HG02571 (cell line): ENCODE data around the gene ZNF593.

Experiments used
- ATAC-seq: cut with Tn5 transposase; IDR thresholded peaks from one replicate; pipeline ENCODE4 v1.9.1; 2021; ENCODE audit warnings: mild to moderate bottlenecking, moderate library complexity; ENCODE audit not compliant: unreplicated experiment

Gene ZNF593

DNA sequence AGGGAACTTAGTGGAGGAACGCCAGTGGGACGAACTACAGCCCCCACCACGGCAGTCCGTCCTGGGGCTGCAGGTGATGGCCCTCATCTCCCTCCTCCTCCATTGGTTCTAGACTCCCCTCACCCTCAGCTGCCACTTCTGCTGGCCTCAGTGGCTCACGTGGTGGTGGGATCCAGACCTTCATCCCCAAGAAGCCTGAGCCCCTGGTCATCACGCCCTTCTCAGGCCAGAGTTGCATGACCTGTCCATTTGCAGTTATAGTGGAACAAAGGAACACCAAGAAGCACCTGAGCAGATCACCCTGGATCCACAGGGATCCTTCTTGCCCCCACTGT is 23.8 kb upstream of the ZNF593 start:
- no peak for ATAC-seq

DNA sequence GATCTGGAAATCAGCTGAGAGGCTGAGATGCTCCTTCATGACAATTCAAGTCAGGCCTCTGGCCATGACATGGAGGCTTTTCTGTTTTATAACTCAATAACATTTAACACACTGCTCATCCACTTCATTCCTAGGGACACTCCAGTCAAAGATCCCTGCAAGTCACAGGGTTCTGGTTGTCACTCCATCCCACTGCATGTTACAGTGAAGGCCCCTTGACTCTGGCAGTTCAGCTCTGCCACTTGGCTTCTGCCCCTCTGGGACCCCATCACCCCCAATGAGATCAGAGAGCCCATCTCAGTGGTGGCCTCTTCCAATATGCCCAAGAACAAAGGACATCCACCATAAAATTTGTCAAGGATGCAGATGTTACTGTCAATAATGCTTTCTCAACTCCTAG is 20.8 kb upstream of the ZNF593 start:
- no peak for ATAC-seq

DNA sequence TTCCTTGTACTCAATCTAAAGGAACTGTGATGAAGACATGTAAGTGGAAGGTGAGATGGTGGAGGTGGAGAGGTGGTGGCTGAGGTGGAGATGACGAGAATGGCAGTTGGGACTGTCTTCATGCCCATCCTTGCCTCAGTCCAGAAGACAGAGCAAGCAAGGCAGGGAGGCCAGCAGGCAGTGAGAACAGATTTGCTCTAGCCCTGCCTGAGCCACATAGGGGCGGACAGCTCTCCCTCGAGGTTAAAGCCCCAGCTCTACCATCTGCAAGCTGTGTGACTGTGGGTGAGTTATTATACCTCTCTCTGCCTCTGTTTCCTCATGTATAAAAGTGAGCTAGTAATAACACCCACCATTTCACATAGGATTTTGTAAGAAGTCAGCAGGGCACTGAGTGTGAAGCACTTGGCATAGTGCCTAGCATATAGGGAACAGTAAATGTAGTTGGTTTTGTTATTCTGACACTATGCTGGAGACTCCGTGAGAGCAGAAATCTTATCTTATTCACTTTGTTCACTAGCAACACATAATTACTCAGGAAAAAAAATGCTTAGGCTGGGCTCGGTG is 15.7 kb upstream of the ZNF593 start:
- ATAC-seq = no peak

DNA sequence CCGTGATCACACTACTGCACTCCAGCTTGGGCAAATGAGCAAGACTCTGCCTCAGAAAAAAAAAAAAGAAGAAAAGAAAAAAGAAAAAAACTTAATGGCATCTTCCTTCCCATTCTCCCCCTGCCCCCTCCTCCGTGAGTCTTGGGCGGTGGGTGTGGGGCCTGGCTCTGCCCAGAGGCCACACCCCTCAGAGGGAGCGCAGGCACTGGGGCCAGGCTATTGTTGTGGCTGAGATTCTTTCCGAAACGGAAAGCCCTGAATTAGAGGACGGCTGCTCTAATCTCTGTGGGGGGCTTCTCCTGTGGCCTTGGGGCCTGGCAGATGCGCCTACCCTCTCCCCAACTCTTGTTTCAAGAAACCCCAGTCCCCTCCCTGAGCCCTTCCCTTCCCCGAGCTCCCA is 15.0 kb upstream of the ZNF593 start:
- ATAC-seq = no peak

DNA sequence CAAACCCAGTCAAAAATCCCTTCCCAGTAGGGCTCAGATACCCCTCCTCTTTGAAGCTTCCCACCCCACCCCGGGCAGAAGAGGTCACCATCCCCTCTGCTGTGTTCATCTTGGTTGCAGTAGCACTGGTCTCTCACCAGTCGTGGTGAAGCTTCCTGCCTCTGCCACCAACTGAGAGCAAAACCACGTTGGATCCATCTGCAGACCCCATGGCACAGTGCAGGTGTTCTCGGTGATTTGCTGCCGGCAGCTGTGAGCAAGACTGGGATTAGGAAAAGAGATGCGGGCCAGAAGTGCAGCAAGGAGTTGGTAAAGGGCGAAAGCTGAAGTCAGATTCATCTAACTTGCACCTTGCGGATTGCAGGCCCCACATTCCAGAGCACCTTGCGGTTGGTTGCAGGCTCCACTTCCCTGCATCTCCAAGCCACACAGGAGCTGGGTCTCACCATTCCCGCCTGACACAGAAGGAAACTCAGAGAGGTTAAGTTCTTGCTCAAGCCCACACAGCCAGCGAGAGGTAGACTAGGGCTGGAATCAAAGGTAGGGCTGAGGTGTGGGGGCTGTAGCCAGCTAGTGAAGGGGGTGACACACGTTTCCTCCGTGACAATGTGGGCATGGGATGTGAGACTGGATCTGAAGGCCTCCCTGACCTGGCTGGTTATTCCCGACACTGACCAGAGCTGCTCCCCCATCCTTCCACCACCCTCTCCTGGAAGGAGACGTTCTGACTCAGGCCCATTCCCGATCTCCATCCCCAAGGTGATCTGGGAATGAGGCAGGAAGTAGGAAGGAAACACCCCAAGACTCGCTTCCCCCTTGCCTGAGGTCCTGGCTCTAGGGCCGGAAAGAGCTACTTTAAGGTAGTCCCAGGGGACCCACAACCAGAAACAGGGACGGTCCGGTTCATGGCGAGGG is 14.1 kb upstream of the ZNF593 start:
- no peak for ATAC-seq

DNA sequence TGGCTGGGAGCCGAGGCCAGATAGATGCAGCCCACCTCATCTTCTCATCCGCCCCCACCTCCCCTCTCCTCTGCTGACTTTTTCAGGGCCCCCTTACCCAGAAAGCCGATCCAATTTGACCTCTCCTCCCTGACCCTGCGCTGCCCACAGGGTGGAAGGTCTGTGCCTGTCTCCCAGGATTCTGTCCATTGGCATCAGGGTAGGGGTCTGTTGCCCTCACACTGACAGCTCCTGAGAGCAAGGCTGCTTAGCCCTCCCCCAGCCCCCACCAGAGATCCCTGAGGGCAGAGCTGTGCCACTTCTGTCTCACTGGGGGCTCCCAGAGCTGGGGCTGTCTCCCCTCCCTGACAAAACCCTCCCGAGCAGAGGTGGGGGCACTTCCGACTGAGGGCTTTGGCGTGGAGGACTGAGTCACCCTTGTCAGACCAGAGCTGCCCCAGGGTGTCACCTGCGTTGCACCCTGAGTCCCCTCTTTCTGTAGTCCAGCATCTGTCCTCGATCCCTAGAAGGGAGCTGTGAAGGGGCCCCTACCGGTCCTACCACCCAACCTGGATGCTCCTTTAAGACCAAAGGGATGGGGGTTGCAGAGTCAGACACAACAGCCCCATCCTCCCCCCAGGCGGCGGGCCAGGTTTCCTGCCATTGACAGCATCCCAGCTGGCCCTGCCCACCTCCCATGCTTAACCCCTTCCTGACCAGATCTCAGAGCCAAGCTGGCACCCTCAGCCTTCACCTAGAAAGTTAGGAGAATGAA is 13.2 kb upstream of the ZNF593 start:
- no peak for ATAC-seq

DNA sequence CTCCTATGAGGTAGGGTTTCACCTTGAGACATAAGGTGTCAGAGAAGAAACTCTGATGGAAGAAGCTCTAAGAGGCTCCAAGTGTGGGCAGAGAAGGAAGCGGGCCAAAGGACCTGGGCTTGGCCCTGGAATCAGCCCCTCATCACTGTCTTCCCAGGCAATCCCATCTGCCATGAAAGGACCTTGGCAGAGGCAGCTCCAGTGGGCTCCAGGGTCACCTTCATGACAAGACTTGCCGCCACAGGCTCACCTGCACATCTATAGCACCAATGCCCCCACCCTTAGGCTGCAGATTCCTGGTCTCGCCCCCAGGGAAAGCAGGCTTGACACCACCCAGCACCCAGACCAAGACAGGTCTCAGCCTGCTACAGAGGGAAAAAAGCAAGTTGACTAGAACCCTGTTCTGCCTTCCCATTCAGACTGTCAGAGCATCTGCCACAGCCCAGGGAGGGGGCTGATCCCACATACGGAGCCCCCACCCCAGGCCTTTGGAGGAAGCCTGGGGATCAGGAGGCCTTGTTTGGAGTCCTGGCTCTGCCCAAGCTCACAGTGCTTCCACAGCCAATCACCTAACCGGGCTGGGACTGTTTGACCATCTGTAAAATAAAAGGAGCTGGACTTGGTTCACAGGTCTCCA is 11.3 kb upstream of the ZNF593 start:
- ATAC-seq = no peak

DNA sequence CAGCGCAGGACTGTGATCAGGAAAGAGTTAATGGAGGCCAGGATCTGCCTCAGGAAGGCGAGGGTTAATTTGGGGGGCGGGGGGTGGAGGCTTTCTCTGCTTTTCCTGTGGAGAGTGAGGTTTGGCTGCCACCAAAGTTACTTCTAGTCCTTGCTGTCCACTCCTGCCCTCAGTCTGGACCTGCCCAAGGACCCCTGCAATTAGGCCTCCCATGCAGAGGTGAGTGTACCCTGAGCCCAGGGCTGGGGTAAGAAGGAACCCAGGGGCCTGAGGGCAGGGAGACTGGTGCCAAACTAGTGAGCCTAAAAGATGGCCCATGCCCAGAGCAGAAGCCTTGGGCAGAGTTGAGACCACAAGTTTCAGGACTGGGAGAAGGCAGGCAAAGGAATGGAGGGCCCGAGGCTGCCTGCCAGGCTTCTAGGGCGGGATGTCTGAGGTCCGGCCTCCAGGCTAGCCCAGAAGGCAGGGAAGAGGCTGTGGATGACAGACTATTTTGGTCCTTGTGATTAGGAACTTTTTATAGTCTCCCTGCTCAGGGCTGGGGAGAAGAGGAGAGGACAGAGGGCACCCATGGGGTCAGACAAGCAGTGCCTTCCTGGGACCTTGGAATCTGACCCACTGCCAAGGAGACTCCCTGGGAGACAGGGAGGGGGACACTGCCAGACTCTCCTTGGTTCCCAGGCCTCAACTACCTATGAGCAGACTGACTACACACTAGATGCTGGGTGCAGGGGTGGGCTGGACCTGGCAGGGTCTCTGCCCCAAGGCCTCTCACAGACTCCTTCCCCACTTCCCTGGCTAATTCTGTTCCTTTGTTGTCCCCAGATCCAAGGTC is 10.6 kb upstream of the ZNF593 start, which contains the start of gene FAM110D:
FAM110D (plus strand) TSS at position 172 of the 835 bp plus-strand sequence. CDS start 2,213 bp downstream, outside the sequence.
- ATAC-seq = no peak

DNA sequence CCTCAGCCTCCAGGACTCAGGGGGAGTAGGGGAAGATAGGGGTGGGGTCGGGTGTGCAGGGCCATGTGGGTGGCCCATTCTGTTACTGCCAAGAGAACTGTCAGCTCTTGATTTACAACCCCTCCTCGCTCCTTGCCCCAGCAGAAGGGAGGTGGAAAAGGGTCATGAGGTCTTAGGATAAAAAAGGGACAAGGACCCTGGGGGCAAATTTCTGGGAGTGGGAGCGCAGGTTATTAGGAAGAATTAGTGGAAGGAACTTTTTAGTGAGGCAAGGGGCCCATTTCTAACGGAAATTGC is 10.0 kb upstream of the ZNF593 start:
- no peak for ATAC-seq

DNA sequence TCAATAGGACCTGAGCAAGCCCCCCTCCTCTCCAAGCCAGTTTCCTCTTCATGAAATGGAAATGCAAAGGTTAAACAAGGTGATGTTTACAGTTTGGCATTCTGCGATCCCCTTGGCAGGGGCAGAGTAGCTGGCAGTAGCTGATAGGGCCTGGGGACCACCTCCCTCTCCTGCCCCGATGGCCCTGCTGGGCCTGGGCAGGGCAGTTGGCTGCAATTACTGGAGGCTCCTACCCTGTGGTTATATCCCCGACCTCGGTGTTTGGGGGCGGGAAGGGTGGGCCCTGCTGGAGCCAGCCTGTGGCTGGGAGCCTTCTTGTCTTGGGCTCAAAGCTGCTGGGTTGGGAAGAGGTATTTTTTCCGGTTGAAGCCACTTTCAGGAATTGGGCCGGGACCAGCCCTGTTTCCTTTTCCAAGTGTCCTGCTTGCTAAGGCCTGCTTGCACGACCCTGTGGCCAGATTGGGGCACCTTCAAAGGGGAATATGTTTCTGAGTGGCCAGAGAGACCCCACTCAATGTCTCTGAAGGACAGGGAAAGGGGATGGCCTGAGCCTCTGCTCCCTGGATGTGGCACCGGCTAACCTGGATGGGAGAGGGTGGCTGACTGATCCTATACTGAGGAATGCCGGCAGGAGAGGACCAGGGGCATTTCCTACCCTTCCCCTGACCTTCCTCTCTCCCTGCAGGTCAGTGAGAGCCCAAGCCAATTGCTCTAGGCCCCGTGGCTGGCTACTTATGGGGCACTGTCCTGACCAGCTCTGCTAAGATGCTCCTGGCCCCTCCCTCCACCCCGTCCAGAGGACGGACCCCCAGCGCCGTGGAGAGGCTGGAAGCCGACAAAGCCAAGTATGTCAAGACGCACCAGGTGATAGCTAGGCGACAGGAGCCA is 8.9 kb upstream of the ZNF593 start:
- ATAC-seq = no peak

DNA sequence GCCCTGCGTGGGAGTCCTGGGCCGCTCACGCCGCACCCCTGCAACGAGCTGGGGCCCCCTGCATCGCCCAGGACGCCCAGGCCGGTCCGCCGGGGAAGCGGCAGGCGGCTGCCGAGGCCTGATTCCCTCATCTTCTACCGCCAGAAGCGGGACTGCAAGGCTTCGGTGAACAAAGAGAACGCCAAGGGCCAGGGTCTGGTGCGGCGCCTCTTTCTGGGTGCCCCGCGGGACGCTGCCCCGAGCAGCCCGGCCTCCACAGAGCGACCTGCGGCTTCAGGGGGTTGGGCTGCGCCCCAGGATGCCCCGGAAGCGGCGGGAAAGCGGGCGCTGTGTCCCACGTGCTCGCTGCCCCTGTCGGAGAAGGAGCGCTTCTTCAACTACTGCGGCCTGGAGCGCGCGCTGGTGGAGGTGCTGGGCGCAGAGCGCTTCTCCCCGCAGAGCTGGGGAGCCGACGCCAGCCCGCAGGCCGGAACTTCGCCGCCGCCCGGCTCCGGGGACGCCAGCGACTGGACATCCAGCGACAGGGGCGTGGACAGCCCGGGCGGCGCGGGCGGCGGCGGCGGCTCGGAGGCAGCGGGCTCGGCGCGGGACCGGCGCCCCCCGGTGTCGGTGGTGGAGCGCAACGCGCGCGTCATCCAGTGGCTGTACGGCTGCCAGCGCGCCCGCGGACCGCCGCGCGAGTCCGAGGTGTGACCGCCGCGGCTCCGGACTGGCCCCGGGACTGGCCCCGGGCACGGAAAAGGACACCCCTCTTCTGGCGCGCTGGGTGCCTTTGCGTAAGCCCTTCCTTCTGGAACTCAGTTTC is 8.1 kb upstream of the ZNF593 start:
- no peak for ATAC-seq

DNA sequence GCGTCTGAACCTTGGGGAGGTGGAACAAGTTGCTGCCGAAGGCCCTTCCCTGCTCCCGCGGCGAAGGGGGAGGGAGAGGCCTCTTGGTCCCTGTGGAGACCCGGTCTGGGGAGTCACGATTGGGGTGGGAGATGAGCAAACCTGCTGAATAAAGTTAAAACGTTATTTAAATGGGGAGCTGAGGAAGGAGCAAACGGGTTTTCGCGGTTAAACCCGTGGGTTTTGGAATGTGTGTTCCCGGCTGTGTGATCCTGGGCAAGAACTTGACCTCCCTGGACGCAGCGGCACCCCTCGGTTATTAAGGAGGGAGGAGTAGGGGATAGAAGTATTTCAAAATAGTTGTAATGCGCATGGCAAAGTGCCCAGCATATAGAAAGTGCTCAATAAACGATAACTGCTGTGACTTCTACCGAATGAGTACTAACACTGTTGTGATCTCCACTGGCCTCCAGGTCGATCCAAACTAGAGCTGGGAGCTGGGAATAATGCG is 7.4 kb upstream of the ZNF593 start:
- ATAC-seq = no peak

DNA sequence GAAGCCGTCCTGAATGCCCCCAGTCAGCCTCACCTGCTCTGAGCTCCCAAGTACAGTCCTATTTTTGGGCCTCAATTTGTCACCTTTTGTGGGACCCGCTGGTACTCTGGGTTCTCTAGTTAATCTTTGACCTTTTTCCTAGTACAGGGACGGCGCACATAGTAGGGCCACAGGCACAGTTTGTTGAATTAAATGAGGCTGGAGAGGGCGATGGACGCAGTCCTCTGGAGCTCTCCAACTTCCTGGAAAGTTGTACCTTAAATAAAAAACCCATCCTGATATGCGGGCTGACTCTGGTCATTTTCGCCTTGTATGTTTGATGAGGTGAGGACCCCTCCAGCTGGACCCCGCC is 6.0 kb upstream of the ZNF593 start:
- ATAC-seq = no peak

DNA sequence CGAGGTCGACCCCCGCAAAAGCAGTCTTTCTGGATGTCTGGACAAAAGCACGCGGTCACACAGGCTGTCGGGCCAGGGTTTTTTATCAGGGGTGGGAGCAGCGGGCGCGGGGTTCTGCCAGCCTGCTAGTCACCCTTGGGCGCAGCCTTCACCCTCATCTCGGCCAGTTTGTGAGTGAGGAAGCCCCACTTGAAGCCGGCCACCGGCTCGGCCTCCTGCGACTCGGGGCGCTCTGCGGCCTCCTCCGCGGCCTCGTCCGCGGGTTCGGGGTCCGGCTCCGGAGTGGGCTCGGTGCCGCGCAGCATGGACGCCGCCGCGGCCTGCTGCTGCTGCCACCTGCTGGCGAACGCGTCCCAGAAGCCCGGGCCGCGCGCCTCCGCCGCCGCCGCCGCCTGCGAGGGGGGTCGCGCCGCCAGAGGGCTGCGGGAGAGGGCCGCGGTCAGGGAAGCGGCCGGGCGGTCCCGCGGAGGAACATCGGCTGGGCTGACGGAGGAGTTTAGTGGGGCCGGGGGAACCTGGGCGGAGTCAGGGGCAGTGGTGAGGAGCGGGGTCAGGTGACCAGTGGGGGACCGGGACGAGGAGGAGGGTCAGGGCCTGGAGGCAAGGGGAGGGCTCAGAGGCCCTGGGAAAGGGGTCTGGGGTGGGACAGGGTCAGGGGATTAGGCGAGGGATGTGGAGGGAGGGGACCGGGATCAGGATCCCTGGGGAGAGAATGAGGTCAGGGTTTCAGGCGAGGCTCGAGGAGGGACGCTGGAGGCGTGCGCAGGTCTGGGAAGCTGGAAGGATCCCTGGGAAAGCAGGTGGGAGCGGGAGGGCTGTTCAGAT is 5.5 kb upstream of the ZNF593 start:
- ATAC-seq = no peak

DNA sequence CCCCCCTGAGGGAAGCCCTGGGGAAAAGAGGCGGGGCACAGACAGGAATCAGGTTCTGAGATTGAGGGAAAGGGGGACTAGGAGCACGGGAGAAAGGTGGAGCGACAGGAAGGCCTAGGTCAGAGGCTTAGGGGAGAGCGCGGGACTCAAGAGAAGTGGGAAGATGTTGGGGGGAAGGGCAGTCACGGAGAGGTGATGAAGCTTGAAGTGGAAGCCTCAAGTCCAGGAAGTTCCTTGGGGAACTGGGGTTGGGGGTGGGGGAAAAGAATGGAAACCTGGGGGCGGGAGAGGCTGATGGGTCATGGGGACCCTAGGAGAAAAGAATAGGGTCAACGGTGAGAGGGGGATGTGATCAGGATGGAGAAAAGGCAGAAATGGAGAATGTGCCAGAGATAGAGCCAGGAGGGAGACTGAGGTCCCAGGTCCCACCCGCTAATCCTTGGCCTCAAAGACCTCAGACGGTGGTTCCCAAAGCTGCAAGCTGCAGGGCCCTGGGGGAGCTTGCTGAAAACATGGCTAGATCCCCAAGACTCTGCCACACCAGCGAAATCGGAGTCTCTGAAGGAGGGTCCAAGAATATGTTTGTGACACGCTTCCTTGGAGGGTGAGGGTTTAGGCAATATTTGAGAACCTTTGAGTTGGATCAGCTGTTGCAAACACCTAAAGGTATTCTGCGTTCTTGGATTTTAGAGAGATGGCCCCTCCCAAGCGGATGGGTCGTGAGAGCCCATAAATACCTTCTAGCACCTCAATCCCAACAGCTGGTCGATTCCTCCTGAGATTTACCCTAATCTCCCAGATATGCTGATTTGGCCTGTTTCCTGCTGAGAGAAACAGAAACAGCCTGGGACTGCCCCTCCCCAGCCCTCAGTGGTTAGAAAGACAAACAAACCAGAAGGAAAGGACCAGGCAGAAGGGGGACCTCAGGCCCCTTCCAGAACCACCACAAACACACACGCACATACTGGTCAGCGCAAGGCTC is 4.6 kb upstream of the ZNF593 start:
- no peak for ATAC-seq

DNA sequence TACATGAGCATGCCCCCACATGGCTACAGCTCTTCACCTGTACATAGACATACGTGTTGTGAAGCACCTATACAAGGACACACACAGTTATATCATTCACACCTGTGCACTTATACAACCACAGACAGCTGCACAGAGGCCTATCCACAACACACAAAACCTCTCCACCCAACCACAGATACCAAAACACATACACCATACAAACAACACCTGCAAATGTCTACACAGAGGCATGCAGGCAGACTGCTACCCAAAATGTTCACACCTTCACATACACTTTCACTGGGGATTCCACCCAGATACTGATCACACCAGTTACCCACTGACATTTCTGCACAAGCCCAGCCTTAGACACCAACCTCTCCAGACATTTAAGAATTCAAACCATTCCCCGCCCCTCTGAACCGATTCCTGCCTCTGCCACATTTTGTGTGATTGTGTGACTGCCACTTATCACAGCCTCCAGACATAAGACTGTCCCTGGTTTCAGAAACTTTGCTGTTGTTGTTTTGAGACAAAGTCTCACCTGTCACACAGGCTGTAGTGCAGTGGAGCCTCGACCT is 2.9 kb upstream of the ZNF593 start:
- ATAC-seq = no peak
